ENCODE results near the gene LIPK.
"Not testable (repeated sequence)": the region's sequence is repeated elsewhere in the genome, so short reads cannot be mapped to it uniquely, and the experiment has no call there.

The LIPK gene, protein sequence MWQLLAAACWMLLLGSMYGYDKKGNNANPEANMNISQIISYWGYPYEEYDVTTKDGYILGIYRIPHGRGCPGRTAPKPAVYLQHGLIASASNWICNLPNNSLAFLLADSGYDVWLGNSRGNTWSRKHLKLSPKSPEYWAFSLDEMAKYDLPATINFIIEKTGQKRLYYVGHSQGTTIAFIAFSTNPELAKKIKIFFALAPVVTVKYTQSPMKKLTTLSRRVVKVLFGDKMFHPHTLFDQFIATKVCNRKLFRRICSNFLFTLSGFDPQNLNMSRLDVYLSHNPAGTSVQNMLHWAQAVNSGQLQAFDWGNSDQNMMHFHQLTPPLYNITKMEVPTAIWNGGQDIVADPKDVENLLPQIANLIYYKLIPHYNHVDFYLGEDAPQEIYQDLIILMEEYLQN

GRCh38 chr10:88705958-88706357 lies at the start of gene LIPK:
LIPK (plus strand) TSS chr10:88706249; CDS start chr10:88724544, 18,295 bp downstream.
- FAIRE-seq (peak; percentile 73), DNase-seq (ENCODE audit: insufficient read length, low spot score) (no peak)
- TF ChIP-seq POLR2A (IDR thresholded peaks at IDR 0.05; ENCODE audit: low read depth, low read length): no peak

DNA sequence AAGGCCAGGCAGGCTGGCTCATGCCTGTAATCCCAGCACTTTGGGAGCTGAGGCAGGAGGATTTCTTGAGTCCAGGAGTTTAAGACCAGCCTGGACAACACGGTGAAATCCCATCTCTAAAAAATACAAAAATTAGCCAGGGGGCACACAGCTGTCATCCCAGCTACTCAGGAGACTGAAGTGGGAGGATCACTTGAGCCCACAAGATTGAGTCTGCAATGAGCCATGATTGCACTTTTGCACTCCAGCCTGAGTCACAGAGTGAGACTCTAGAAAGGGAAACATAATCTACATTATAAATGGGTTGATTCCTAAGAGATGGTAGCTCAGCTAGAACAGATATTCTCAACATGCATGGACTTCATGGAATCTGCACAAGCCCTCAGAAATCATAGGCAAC lies 48.1 kb upstream of the LIPK start:
- FAIRE-seq (peak; percentile 96), DNase-seq (ENCODE audit: insufficient read length, low spot score) (no peak)
- TF ChIP-seq POLR2A (IDR thresholded peaks at IDR 0.05; ENCODE audit: low read depth, low read length): no peak

DNA sequence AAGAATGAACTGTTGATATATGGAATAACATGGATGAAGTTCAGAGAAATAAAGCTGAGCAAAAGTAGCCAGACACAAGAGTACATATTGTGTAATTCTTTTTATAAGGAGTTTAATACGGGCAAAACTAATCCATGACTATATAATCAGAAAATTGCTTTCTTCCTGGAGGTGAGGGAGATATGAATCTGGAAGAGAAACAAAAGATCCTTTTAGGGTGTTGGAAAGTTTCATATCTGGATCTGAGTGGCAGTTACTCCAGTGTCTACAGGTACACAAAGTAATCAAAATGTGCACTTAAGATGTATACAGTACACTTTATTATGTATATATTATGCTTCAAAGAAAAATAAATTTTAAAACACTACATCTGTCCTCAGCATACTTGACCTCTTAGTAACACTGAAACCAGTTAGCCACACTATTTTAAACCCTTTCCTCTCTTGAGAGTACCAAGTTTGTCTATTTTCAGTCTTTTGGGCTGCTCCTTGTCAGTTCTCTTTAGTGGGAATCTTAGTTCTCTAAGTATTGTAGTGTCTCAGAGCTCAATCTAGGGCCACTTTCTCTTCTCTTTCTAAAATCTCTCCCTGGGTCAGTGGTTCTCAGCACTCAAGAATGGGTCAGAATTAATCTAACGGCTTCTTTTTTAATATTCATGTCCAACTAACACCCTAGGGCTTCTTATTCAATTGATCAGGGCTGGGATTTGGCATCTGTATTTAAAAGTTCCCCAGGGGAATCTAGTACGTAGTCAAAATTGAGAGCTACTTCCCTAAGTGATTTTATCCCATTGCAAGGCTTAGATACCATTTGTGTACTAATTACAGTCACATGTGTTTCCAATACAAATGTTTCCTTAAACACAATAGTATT lies 46.1 kb upstream of the LIPK start:
- FAIRE-seq (peak; percentile 53), DNase-seq (ENCODE audit: insufficient read length, low spot score) (no peak)
- no peak for TF ChIP-seq POLR2A (IDR thresholded peaks at IDR 0.05; ENCODE audit: low read depth, low read length)

GRCh38 chr10:88660598-88660884 lies 45.5 kb upstream of the LIPK start:
- no peak for TF ChIP-seq POLR2A (IDR thresholded peaks at IDR 0.05; ENCODE audit: low read depth, low read length)
- FAIRE-seq: peak; percentile 73
- DNase-seq (ENCODE audit: insufficient read length, low spot score): no peak

DNA sequence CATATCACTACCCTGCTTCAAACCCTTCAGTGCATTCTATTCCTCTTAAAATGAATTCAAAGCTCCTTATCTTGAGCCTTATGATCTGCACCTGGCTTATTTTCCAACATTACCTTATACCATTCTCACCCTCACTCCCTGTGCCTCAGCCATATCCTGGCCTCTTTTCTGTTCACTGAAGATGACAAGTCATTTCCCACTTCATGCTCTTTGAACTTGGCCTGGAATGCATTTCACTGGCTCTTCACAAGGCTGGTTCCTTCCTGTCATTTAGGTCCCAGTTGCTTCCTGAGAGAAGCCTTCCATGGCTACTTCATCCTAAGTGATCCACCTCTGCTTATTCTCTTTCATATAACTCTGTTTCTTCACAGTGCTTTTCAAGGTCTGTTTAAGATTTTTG lies 45.0 kb upstream of the LIPK start:
- DNase-seq (ENCODE audit: insufficient read length, low spot score) (no peak), FAIRE-seq (peak; percentile 78)
- TF ChIP-seq POLR2A (IDR thresholded peaks at IDR 0.05; ENCODE audit: low read depth, low read length): no peak

DNA sequence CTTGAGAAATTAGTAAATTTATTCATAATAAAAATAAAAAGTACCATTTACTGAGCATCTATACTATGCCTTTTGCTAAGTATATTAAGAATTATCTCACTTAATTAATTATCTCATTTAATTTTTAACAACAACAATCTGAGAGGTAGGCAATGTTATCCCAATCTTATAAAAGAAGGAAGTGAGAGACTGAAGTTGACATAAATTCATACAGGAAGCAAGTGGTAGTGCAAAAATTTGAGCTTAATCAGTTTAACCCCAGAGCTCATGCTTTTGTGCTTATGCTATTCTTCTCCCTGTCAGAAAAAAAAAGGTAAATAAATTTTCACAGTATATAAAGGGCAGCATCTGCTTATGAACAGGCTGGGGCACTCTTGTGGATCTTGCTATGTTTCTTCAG lies 44.5 kb upstream of the LIPK start:
- DNase-seq (ENCODE audit: insufficient read length, low spot score) (no peak), FAIRE-seq (no peak)
- TF ChIP-seq POLR2A (IDR thresholded peaks at IDR 0.05; ENCODE audit: low read depth, low read length): no peak

DNA sequence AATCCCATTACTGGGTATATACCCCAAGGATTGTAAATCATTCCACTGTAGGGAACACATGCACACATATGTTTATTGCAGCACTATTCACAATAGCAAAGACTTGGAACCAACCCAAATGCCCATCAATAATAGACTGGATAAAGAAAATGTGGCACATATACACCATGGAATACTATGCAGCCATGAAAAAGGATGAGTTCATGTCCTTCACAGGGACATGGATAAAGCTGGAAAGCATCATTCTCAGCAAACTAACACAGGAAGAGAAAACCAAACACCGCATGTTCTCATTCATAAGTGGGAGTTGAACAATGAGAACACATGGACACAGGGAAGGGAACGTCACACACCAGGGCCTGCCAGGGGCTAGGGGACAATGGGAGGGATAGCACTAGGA lies 42.9 kb upstream of the LIPK start:
- not testable (repeated sequence) for FAIRE-seq; DNase-seq (ENCODE audit: insufficient read length, low spot score)

- TF ChIP-seq POLR2A (IDR thresholded peaks at IDR 0.05; ENCODE audit: low read depth, low read length): no peak
- DNase-seq (ENCODE audit: insufficient read length, low spot score) (no peak), FAIRE-seq (no peak)
Measured at GRCh38 chr10:88664142-88664541, 41.9 kb upstream of the LIPK start, which contains the start of gene LIPF. LIPF (plus strand) TSS chr10:88664442; CDS start chr10:88667298, 2,856 bp downstream.

DNA sequence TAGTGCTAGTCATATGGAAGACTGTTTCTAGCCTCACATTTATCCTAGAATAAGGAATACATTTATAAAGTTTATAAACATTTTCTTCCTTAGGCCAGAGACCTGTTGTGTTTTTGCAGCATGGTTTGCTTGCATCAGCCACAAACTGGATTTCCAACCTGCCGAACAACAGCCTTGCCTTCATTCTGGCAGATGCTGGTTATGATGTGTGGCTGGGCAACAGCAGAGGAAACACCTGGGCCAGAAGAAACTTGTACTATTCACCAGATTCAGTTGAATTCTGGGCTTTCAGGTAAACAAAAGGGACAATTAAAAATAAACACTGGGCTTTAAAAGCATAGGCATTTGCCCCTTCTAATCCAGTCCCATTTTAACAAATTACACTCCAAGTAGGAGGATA lies 37.6 kb upstream of the LIPK start:
- no peak for DNase-seq (ENCODE audit: insufficient read length, low spot score)
- no peak for TF ChIP-seq POLR2A (IDR thresholded peaks at IDR 0.05; ENCODE audit: low read depth, low read length)
- FAIRE-seq: no peak

DNA sequence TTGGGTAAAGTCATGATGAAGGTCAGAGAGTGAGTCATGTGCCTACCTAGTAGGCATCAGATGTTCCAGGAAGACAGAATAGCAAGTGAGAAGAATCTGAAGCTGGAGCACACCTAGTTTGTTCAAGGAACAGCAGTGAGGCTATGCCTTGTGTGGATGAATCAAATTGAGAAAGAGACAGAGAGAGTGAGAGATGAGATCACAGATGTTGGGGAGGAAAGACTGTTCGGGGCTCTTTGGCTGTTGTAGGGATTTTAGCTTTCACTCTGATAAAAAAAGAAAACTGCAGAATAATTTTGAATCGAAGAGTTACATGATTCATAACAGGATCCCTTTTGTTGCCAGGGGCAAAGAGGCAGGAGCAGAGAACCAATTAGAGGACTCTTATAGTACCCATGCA lies 35.6 kb upstream of the LIPK start:
- TF ChIP-seq POLR2A (IDR thresholded peaks at IDR 0.05; ENCODE audit: low read depth, low read length): no peak
- DNase-seq (ENCODE audit: insufficient read length, low spot score): no peak
- peak; percentile 60 for FAIRE-seq

GRCh38 chr10:88672041-88672440 lies 34.0 kb upstream of the LIPK start:
- no peak for DNase-seq (ENCODE audit: insufficient read length, low spot score)
- FAIRE-seq: no peak
- no peak for TF ChIP-seq POLR2A (IDR thresholded peaks at IDR 0.05; ENCODE audit: low read depth, low read length)

DNA sequence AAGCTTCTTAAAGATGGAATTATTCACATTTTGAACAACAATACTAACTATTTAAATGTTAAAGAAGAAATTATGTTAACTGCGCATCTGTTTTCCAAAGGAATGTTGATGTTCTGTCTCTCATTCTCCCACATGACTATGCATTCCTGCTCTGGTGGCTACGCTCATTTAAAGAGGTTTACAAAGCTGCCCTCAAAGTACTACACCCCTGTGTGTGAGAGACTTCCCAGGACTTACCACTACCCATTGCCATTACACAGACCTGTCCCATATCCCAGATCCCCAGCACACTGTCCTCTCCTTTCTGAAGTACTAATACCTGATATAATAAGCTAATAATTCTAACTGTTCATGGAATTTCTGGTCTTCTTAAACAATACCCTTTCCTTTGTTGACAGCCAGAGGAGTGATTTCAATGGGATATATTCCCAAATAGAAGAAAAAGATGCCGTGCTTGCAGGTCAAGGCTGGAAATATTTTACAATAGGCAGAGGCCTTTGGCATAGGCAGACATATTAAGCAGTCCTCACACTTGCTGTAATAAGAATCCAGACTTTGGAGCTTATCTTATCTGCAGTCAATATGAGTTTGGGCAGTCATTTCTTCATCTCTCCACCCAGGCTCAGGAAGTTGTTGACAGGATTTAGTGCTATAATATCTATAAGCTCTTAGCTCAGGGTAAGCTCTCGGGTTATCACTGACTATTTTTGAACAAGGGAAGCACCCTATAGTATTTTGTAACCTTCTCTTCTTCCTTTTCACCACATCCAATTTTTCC lies 29.6 kb upstream of the LIPK start:
- no peak for TF ChIP-seq POLR2A (IDR thresholded peaks at IDR 0.05; ENCODE audit: low read depth, low read length)
- FAIRE-seq: peak; percentile 15

GRCh38 chr10:88680958-88681357 lies 25.1 kb upstream of the LIPK start:
- TF ChIP-seq POLR2A (IDR thresholded peaks at IDR 0.05; ENCODE audit: low read depth, low read length): no peak
- FAIRE-seq: peak; percentile 55
- no peak for DNase-seq (ENCODE audit: insufficient read length, low spot score)

More for the DNA sequence above, 29.6 kb upstream of the LIPK start:
- no peak for DNase-seq (ENCODE audit: insufficient read length, low spot score)

DNA sequence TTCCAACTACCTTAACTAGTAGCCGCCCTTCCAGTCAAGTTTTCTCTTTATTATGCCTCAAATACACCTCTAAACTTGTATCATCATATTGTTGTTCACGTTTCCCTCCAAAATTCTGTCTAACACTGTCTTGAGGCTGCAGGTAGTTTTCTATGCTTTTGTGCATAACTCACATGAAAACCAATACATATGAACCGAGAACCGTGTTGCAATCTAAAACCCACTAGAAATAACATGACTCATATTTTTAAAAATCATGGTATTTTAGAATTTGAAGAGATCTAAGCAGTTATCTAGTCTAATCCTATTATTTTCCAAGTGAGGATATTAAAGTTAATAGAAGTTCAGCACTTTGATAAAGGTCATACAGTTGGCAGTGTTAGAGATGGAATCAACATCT lies 23.6 kb upstream of the LIPK start:
- no peak for TF ChIP-seq POLR2A (IDR thresholded peaks at IDR 0.05; ENCODE audit: low read depth, low read length)
- DNase-seq (ENCODE audit: insufficient read length, low spot score): no peak
- peak; percentile 48 for FAIRE-seq

All from H54 (cell line).